Heart left ventricle (tissue), 13 donors: ENCODE measurements around the gene RAB33B.
"Not testable (repeated sequence)": the region's sequence is repeated elsewhere in the genome, so short reads cannot be mapped to it uniquely, and the experiment has no call there.

Experiments
- CTCF ChIP-seq, 12 donors: fragments of 200-600 bp; sonication (generic) in 4 of 12; IDR thresholded peaks; one replicate each; pipeline versions ENCODE4 v1.5.0 to v1.8.0; 2018 to 2022; ENCODE audit warnings: antibody characterized with exemption in 12 of 12, mild to moderate bottlenecking in 5 of 12
- POLR2A ChIP-seq, 2 donors: fragments of 450-650 bp; IDR thresholded peaks; one replicate each; pipeline ENCODE4 v1.6.1; 2017; ENCODE audit warnings: antibody characterized with exemption in 2 of 2, mild to moderate bottlenecking in 2 of 2, moderate library complexity in 2 of 2
- donor health status: ischemic (EF 13 %, LVEDD 7.1; RV severe dilation, severe dysfunction).
- donor health status: DM: no; HTN: yes; CAD: no.
- donor health status: DM: no; HTN: no; CAD: no.
- donor health status: ischemic (EF 25% LVEDD 6.9; RV normal size, moderate dysfunction).
- donor health status: ischemic (EF 25% LVEDD 5.7; RV mildly dilated, moderate dysfunction).
- donor health status: ischemic (EF 35%, LVEDD 5.7; RV mildly dilated, moderate dysfunction).
- donor health status: nonischemic (EF 11% LVEDD 7.7; RV severe dilation, severe dysfunction).
- donor health status: DM: yes; HTN: yes; CAD: no.
- donor health status: PGD.
- donor health status: ischemic (EF 29% LVEDD 5.4; RV normal size, mild dysfunction).
- donor health status: nonischemic (EF 23%, LVEDD 6.1; RV moderate dilation, normal function).

DNA sequence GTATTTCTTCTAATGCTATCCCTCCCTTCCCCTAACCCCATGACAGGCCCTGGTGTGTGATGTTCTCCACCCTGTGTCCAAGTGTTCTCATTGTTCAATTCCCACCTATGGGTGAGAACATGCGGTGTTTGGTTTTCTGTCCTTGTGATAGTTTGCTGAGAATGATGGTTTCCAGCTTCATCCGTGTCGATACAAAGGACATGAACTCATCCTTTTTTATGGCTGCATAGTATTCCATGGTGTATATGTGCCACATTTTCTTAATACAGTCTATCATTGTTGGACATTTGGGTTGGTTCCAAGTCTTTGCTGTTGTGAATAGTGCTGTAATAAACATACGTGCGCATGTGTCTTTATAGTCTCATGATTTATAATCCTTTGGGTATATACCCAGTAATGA is 10.6 kb downstream of the RAB33B start:
- TF ChIP-seq POLR2A, CTCF (IDR thresholded peaks at IDR 0.05): not testable (repeated sequence)
